Stomach (tissue), 4 donors: ENCODE data around the gene VWF.
"Not testable (repeated sequence)": the region's sequence is repeated elsewhere in the genome, so short reads cannot be mapped to it uniquely, and the experiment has no call there.

ENCODE experiments used
- EP300 ChIP-seq: sonication (generic); formaldehyde crosslinking; IDR thresholded peaks from one replicate; pipeline ENCODE4 v1.6.1; 2017; ENCODE audit warnings: antibody characterized with exemption
- POLR2A ChIP-seq, 4 donors: fragments of 450-650 bp; IDR thresholded peaks; one replicate each; pipeline ENCODE4 v1.6.1; 2016; ENCODE audit warnings: antibody characterized with exemption in 4 of 4, control low read depth in 2 of 4, mild to moderate bottlenecking in 1 of 4, moderate library complexity in 1 of 4
- POLR2AphosphoS5 ChIP-seq, 3 donors: sonication (generic); formaldehyde crosslinking; IDR thresholded peaks; one replicate each; pipeline ENCODE4 v1.6.1; 2016; ENCODE audit warnings: antibody characterized with exemption in 3 of 3
- TF ChIP-seq, protein P1 (sequence below), 7 experiments: fragments of 450-650 bp in 4 of 7; fragments of 200-600 bp in 3 of 7; sonication (generic) in 3 of 7; IDR thresholded peaks; one replicate each; pipeline ENCODE4 v1.5.1; 2016 to 2019; ENCODE audit warnings: antibody characterized with exemption in 7 of 7, control low read depth in 2 of 7, mild to moderate bottlenecking in 1 of 7

- not testable (repeated sequence) for TF ChIP-seq EP300; POLR2A (IDR thresholded peaks at IDR 0.05); POLR2AphosphoS5 (IDR thresholded peaks at IDR 0.05)
- TF ChIP-seq, protein P1, sequence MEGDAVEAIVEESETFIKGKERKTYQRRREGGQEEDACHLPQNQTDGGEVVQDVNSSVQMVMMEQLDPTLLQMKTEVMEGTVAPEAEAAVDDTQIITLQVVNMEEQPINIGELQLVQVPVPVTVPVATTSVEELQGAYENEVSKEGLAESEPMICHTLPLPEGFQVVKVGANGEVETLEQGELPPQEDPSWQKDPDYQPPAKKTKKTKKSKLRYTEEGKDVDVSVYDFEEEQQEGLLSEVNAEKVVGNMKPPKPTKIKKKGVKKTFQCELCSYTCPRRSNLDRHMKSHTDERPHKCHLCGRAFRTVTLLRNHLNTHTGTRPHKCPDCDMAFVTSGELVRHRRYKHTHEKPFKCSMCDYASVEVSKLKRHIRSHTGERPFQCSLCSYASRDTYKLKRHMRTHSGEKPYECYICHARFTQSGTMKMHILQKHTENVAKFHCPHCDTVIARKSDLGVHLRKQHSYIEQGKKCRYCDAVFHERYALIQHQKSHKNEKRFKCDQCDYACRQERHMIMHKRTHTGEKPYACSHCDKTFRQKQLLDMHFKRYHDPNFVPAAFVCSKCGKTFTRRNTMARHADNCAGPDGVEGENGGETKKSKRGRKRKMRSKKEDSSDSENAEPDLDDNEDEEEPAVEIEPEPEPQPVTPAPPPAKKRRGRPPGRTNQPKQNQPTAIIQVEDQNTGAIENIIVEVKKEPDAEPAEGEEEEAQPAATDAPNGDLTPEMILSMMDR (IDR thresholded peaks at IDR 0.05): not testable (repeated sequence)
These were observed 104.0 kb downstream of the VWF start for GRCh38 chr12:6020511-6020910.
